GM19035 (cell line): ENCODE measurements around the gene LGR6.

Experiments
- ATAC-seq: cut with Tn5 transposase; IDR thresholded peaks from one replicate; pipeline ENCODE4 v1.9.1; 2021; ENCODE audit not compliant: unreplicated experiment

LGR6 gene

DNA sequence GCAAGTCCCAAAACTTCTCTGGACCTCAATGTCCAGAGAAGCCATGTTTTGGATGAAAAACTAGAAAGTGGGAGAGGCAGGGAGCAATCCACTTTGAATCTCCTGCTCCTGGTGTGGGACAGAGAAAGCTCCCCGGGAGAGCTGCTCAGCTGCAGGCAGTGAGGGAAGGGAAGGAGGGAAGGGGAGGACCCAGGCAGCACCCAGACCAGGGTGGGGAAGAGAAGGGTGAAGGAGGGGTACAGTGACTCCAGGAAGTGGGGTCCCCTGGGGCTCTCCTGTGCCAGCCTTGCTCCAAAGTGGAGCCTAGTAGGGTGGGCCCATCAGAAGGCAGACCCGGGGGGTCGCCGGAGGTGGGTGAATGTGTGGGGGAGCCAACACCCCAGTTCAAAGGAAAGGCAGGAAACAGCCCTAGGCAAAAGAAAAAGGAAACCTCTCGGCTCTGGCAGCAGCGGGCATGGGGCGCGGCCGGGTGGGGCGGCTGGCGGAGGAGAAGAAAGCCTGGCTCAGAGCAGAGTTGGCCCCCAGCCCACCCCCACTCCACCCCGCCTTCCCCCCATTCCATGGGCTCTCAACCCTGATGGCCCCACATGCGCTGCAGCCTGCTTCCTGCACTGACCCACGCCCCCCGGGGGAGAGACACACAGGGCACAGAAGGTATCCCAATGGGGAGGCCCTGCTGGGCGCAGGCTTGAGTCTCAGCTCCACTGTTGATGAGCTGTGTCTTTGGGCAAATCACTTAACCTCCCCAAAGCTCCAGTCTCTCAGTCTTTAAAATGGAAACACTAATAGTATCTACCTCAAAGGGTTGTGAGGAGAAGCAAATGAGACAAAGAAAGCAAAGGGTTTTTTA lies 5.7 kb downstream of the LGR6 start:
- no peak for ATAC-seq

DNA sequence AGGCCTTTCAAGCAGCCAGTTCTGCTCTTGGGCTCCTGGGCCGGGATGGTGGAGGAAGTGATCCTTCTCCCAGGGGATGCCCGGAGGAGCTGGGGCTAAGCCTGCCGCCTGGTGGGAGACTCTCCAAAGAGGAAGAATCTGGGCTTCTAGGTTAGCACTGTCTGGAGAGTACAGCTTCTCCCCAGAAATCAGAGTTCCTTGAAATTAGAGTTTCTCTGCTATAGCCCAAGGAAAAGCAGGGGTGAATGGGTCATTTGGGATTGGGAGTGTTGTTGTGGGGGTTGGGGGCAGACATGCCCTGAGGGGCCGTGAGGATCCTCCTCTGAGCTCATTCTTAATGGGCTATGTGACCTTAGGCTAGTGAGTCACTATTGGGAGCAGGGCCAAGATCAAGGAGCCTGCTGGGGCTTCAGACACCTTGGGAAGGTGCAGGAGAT lies 6.5 kb downstream of the LGR6 start:
- ATAC-seq, result no peak

DNA sequence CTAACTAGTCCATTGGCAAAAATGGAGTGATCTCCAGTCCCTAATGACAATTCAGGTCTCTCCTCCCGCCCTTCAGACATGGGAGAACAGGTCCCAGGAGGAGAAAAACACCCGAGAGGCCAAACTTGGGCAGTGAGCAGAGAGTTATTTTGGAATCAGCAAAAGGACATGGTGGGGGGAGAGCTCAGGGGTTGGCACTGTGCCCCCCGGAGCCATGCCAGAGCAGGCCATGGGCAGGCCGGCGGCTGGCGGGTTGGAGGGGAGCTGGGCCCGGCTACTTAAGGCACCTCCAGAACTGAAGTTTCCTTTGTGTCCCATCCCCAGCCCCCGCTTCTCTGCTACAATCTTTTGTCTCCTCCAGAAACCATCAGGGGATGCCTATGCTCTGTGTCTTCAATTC lies 7.1 kb downstream of the LGR6 start:
- no peak for ATAC-seq

DNA sequence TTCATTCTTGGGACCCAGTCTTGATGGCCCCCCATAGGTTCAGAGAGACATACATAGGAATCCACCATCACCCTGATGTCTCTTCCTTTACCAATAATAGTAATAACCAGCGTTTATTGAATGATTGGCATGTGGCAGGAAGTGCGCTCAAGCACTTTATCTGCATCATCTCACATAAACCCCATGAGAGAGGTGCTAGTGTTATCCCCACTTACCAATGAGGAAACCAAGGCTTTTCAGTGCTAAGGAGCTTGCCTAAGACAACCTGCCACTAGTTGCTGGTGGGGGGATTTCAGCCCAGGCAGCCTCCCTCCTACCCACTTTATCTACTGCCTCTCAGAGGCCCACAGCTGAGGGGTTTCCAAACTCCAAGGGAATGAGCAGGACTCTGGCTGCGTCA lies 7.7 kb downstream of the LGR6 start:
- no peak for ATAC-seq

DNA sequence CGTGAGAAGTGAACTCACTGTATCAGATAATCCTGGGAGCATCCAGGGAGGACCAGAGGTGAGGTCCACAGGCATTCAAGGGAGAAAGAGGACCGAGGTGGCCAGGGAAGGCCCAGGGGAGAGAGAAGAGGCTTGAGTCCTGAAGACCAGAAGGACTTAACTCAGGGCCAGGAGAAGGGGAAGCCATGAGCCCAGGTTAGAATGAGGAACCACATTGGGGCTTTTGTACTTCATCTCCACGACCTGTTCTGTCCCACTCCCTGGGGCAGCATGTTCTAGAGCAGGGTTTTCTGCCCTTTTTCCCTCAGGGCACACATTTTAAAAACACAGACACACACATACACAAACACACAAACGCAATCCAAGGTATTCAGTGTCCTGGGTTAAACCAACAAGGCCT lies 8.4 kb downstream of the LGR6 start:
- no peak for ATAC-seq

DNA sequence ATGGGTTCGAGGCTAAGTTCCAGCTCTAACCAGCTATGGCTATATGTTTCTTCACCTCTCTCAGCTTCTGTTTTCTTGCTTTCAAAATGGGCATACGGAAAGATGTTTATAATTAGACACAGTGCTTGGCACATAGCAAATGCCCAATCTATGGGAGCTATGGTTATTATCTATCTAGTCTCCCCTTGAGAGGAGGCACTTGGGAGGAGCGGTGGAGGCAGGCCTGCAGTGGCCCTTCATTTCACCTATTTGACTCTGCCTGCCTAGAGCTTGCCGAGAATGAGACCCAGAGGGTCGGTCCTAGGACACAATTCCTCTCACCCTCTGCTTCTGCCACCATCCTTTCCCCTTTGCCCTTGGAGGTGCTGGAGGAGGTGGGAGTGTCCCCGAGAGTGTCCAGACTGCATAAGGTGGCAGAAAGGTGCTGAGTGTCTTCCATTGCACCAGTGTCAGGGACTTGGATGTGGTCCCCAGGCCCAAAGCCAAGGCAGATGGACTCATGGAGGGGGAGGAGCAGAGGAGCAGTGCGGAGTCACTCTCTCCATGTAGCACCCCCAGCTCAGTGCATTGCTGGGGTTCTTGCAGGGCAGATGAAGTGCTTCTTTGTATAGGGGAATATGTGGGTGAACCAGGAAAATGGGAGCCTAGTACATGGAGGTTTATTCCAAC lies 9.0 kb downstream of the LGR6 start:
- ATAC-seq, result no peak

DNA sequence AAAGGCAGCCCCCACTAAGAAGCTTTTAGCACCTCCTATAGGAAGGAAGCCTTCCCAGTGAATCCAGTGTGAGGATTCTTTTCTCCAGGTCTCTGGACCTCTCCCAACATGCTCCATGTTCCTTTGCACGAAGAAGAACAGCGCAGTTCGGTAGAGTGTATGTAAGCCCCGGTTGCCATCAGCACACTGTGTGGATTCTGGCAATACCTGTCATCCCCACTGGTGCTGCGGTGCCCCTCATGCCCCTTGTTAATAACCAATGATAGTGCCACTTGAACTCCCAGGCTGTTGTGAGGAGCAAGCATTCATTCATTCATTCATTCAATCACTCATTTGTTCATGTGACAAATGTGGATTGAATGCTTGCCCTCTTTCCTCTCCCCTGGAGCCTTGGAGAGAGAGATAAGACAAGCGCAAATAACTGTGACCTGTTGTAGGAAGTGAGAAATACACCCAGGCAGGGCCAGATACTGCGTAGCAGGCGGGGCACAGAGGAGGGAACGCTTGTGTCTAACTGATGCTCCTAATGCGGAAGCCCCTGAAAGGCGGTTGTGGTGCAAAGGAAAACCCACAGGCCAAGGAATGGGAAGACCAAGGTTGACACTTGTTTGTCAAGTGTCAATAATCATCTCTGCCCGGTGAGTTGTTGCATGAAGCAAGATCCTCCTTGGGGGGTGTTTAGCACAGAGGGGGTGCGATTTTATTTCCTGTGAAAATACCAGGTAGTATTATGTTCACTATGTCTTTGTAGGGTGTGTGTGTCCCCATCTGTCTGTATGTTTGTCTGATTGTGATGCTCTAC lies 9.8 kb downstream of the LGR6 start:
- ATAC-seq, result no peak

DNA sequence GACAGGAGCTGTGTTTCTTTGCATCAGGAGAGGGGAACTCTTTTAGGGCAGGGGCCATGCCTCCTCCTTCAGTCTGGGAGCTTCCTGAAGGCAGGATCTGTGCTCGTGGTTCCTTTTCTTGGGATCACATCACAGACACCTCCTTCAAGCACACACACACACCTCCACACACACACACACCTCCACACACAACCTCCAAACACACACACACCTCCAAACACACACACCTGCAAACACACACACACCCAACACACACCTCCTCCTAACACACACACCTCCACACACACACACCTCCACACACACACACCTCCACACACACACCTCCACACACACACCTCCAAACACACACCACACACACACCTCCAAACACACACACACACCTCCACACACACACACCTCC lies 10.5 kb downstream of the LGR6 start:
- no peak for ATAC-seq

DNA sequence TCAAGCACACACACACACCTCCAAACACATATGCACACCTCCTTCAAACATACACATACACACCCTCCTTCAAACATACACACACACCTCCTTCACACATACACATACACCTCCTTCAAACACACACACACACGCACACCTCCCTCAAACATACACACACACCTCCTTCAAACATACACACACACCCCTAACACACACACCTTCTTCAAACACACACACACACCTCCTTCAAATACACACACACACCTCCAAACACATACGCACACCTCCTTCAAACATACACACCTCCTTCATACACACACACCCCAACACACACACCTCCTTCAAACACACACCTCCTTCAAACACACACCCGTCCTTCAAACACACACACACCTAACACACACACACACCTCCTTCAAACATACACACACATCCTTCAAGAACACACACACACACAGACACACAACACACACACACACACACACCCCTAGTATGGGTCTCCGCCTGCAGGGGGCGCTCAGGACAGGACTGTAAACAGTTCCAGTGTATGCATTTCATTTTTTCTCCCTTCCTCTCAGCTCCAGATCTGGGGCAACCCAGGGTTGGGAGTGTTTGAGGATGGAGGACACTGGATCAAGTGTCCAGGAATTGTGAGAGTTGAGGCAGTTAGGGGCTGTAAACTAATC lies 12.1 kb downstream of the LGR6 start:
- no peak for ATAC-seq

DNA sequence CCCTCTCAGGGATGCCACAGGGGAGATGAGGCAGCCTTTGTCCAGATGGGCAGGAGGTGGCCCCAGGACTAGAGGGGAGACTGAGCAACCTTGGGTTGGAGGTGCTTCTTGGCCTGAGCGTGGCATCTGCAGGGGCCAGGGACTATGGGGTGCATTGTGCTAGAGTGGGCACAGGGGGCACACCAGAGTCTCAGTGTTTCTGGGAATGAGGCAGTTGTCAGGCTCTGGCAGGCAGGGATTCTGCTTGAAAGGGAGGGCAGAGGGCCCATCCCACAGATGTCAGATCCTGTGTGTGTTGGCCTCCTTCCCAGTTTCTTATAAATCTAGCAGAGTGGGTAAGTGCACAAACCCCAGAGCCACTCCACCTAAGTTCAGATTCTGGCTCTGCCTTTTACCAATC lies 13.7 kb downstream of the LGR6 start:
- no peak for ATAC-seq

DNA sequence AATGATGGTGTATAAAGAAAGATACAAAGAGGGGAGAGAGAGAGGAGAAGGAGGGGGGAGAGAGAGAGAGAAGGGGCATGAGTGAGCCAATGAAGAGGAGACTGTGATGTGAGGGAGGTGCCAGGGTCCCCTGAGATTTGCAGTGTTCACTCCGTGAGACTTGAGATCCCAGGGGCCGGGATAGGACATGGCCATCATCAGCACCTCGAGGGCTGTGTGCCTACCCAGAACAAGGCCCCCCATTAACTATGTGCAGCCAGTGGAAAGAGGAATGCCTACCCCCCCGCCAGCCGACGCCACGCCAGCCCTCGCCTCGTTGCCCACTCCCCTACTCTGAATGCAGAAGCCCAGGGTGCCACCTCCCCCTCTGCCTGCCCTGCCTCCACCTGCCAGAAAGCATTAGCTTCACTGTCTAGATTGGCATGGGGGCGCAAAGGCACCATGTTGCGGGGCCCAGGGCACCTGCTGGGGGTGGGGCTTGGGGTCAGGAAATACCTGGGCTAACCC lies 14.8 kb downstream of the LGR6 start:
- ATAC-seq, result no peak

DNA sequence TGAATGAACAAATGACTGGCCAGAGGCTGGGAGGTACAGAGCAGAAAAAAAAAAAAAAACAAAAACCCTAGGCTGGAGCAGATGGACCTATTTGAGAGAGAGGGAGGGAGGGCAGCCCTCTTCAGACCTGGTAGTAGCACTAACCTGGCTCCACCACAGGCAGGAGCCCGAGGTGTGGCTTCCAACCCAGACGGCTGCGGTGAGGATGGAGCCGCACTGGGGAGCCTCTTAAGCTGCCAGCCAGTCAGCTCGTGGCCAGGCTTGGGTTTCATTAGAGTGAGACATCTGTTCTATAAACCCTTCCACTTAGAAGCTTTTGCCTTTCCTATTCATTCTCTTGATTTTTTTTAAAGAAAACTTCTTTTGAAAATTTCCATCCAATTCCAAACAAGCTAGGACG lies 16.8 kb downstream of the LGR6 start:
- ATAC-seq, result no peak

DNA sequence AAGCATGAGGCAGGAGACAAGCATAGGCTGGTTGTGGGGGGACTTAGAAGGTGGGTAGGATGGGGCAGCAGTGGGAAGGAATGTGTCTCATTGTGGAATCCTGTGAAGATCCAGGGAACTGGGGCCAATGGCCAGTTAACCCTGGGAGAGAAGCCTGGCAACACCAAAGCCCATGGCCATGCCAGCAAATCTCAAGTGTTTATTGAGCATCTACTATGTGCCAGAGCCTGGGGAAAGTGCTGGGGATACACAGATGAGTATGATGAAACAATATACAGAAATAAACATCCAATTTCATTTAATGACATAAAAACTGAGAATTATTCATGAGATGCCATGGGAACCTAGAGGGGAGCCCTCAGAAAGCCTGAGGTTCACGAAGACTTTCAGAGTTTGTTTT lies 17.4 kb downstream of the LGR6 start:
- no peak for ATAC-seq

DNA sequence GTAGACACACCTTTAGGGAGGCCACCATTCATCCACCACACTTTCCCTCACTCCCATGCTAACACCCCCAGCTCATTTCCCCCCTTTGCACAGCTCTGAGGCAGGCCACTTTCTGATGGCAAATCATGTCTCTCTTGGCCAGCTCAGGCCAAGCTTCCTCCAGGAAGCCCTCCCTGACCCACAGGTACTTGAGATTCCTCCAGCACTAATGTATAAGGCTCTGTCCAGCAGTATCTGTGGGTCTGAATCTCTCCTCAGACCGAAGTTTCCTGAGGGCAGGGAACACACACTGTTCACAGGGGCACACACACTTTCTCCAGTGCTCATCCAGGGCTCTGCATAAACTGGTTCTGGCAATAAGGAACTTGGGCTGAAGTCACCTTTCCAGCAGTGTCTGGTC lies 19.2 kb downstream of the LGR6 start:
- ATAC-seq, result no peak

DNA sequence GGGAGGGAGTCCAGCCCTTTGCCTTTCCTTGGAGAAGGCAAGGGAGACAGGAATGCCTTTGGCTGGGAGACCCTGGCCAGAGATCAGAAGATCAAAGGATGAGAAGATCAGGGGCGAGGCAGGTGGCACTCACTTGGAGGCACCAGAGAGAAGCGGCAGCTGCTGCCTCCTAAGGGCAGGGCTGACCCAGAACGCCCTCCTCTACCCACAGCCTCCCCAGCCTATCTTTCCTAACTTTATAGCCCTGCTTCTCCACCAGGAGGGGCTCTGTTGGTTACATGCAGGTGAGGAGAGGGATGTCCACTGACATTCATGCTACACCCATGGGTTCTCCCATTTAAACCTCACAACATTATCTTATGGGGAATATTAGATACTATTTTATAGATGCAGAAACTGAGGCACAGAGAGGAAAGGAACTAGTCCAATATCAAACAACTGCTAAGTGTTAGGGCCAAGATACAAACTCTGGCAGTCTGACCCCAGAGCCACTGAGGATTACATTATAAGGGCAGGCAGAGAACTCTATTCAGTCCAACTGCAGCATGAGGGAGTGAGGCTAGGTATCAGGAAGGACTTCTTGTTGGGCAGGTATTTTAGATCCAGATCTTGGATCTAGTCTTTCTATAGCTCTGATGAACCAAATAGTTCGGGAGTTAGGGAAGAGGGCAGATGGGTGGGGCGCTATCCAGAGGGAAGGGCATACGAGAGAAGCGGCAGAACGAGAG lies 19.9 kb downstream of the LGR6 start:
- no peak for ATAC-seq

DNA sequence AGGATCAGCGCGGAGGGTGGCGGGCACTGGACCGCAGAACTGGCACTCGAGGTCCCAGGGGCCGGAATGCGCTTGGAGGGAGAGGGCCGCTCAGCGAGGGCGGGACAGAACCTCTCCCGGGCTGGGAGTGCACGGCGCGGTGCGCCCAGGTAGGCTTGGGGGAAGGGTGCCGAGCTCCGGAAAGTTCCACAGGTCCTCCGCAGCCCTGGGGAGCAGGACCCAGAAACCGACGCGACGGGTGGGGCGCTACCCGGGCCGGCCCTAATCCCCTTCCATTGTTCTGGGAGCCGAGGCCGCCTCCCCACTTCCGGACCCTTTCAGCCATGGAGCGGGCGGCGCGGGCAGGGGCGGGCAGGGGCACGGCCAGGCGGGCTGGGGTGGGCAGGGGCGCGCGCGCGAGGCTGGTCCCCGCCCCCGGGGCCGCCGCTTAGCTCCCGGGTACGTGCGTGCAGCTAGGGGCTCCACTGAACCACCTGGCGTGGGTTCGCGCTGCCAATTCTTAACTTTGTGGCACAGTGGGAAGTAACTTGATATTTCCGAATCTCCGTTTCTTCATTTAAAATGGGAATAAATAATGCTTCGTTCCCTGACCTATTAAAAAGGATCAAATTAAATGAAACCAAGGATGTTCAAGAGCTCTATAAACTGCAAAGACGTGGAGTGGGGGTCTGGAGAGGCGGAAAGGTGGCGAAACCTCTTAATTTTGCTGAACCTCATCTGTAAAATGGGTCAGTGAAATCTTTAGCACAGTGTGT lies 20.7 kb downstream of the LGR6 start:
- no peak for ATAC-seq

DNA sequence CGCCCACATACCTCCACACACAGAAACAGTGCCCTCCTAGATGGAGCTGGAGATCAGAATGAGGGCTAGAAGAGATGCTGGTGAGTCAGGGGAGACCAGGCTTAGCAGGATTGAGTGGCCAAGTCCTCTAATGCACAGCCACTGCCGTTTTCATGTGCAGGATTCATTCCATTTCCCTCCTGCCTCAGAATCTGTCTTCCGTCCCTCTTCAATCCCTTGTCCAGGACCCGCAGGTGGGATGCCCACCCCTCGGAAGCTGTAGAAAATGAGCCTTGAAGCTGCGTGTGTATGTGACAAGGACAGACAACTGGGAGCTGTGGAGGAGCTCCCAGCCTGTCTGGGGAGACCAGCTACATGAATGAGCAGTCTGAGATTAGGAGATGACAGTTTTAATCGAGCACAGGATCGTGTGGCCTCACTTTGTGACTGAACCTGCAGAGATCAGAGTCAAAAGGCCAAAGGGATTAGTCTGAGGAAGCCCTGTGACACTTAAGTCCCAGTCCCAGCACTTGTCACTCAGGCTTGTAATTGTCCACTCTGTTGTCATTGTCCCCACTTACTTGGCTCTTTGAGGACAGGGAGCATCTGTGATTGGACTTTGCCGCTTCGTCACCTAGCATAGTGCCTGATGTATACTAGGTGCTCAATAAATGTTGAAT lies 22.0 kb downstream of the LGR6 start:
- ATAC-seq, result no peak

DNA sequence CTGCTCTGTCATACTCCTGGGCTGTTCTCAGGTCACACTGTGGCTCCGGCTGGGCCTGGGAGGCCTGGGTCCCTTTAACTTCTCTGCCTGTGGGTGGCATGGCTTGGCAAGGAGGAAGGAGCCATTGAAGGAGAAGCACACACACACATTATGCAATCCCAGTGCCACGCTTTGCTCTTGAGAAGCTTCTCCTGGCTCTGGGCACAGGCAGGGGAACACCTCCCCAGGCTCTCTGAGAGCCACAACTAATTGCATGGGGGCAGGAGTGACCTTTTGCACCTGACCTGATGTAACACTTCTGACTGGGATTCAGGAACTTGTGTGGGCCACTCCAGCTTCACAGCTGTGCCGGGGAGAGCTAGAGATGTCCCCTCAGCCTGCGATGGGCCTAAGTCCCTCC lies 23.1 kb downstream of the LGR6 start:
- no peak for ATAC-seq

DNA sequence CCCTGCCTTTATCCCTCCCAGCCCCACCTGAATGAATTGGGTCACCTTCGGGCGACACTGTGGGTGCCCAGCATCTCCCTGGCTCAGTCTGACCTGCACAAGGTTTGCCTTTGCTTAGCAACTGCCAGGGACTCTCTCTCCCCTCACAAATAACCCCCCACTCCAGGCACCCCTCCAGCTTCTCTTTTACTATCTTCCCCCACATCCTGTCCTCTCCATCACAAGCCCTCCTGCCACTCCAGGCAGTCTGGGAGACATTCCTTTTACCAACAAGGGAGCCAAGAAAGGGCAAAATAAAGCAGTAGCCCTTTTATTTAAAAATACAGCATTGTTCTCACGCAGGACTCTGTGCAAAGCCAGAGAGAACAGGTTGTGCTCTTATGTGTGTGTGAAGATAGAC lies 23.9 kb downstream of the LGR6 start:
- ATAC-seq, result no peak
